GM10266 (cell line): ENCODE results near the gene MINDY4.
A peak's percentile ranks its signal among the peaks of the same experiment; 100 is the strongest.

ENCODE experiments used
- DNase-seq: peaks from one replicate; pipeline ENCODE4 v3.0.0; 2012; ENCODE audit errors: extremely low spot score
- TF ChIP-seq, protein P1 (sequence below): IDR thresholded peaks from 2 replicates; pipeline ENCODE4 v1.5.1; 2012; ENCODE audit warnings: mild to moderate bottlenecking, low read depth; ENCODE audit not compliant: control insufficient read depth, insufficient read depth; ENCODE audit errors: missing control alignments

Gene MINDY4

DNA sequence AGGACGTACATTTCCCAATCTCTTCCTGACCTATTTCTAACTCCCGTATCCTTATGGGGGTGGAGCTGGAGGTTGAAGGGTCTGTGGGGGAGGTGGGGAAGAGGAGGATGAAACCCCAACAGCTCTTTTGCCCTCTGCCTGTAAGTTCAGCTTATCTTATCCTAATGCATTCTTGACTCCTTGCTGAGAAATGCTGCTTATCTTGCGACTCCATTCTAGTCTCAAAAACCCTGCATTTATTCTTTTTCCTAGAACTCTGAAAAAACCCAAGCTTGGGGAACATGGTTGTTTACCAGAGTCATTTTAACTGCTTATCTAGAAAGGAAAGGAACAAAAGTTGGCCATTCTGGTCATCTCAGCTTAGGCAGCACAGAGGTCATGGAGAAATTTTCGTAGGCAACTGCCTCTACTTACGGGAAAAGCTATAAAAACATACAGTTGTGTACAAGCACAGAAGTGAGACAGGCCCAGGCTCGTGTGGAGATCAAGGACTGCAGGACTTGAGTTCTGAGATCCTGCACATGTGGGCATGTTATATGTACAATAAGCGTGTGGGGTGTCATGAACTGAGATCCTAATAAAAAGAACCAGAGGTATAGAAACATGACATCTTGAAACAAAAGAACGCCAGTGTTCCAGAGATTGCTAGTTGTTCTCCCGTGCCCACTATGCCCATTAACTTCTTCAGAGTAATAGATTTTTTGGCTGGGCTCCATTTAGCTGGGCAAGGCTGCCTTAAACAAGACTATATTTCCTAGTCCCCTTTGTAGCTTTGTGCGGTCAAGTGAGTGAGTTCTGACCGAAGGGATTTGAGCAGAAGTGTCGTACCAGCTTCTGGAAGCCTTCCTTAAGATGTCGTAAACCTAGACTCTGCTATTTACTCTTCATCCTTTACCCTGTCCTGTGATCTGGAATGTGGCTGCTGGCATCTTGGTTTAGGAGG is 9.7 kb upstream of the MINDY4 start:
- TF ChIP-seq, protein P1, sequence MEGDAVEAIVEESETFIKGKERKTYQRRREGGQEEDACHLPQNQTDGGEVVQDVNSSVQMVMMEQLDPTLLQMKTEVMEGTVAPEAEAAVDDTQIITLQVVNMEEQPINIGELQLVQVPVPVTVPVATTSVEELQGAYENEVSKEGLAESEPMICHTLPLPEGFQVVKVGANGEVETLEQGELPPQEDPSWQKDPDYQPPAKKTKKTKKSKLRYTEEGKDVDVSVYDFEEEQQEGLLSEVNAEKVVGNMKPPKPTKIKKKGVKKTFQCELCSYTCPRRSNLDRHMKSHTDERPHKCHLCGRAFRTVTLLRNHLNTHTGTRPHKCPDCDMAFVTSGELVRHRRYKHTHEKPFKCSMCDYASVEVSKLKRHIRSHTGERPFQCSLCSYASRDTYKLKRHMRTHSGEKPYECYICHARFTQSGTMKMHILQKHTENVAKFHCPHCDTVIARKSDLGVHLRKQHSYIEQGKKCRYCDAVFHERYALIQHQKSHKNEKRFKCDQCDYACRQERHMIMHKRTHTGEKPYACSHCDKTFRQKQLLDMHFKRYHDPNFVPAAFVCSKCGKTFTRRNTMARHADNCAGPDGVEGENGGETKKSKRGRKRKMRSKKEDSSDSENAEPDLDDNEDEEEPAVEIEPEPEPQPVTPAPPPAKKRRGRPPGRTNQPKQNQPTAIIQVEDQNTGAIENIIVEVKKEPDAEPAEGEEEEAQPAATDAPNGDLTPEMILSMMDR: no peak
- DNase-seq: no peak

DNA sequence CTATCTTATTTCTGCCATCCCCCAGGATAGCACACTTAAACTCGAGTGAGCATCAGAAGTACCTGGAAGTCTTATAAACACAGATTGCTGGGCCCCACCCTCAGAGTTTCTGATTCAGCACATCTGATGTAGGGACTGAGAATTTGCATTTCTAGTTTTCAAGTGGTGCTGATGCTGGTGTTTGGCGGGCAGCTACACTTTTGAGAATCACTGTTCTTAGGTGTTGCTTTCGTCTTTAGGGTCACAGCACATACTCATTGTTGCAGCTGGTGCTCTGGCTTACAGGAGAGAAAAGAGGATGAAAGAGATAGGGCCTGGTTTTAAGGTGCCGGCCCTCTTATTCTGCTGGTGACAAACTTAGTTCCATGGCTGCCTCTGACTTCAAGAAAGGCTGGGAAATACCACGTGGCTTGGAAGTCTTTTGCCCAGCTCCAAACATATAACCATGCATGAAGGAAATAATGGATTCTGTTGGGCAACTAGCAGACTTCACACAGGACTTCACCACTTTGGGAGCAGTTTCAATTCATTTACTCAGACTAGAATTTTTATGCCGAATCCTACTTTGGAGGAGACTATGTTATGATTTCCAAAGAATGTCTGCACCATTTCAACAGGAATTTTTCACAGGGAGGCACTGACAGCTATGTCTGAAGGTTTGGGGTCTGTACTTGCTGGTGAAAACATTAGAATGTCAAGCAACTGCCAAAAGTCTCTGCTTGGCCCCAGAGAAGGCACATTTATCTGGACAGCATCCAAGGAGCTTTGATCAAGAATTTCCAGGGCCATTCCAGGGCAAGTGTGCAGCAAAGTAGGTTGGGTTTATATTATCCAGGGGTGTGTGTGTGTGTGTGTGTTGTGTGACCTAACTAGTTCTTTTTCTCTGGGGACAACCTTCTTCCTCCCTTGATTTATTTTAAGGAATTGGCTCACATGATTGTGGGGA is 6.9 kb upstream of the MINDY4 start:
- TF ChIP-seq, protein P1: no peak
- no peak for DNase-seq

- TF ChIP-seq, protein P1: no peak
- no peak for DNase-seq
Observed at GRCh38 chr7:30765408-30765807, 5.8 kb upstream of the MINDY4 start.

GRCh38 chr7:30770845-30771173 is 408 bp upstream of the MINDY4 start:
- no peak for DNase-seq
- TF ChIP-seq, protein P1: no peak

- DNase-seq: peak; percentile 45
- TF ChIP-seq, protein P1: no peak
Observed at GRCh38 chr7:30771880-30772425, 736 bp downstream of the MINDY4 start.

- TF ChIP-seq, protein P1: no peak
- DNase-seq: no peak
Observed at GRCh38 chr7:30772984-30773383, 1.8 kb downstream of the MINDY4 start.
